Measurements from ENCODE around the gene FBLN2.

DNA sequence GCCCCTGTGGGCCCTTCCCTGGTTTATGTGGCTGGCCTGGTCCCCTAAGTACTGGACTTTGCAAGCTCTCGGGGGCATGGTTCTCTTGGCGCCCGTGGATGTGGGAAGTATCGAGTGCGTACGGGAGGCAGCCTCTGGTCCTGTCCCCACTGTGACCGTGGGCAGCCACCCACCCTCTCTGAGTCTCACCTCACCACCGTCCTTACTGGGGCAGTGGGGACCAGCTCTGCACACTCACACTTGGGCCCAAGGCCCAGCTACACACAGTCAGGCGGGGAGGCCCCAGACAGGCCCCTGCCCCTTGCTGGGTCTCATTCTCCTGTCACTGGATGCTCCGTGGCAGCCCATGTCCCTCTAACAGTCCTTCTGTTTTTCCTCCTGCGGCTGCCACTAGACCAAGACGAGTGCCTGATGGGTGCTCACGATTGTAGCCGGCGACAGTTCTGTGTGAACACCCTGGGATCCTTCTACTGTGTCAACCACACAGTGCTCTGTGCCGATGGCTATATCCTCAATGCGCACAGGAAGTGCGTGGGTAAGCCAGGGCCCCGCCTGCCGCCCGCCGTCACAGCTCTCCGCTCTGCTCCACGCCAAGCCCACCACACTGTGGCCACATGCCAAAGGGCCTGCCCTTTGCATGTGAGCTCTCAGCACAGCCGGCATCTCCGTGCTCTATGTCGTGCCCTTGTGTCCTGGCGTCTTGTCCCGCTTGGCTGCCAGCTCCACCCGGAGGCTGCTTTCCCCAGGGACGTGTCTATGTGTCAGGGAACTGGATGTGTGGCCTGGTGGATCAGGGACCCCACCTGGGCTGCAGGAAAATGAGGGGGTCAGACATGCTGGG is 72.7 kb downstream of the FBLN2 start:
- TF ChIP-seq, protein P1, sequence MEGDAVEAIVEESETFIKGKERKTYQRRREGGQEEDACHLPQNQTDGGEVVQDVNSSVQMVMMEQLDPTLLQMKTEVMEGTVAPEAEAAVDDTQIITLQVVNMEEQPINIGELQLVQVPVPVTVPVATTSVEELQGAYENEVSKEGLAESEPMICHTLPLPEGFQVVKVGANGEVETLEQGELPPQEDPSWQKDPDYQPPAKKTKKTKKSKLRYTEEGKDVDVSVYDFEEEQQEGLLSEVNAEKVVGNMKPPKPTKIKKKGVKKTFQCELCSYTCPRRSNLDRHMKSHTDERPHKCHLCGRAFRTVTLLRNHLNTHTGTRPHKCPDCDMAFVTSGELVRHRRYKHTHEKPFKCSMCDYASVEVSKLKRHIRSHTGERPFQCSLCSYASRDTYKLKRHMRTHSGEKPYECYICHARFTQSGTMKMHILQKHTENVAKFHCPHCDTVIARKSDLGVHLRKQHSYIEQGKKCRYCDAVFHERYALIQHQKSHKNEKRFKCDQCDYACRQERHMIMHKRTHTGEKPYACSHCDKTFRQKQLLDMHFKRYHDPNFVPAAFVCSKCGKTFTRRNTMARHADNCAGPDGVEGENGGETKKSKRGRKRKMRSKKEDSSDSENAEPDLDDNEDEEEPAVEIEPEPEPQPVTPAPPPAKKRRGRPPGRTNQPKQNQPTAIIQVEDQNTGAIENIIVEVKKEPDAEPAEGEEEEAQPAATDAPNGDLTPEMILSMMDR (optimal IDR thresholded peaks at IDR 0.05 in 1 of 3, IDR thresholded peaks at IDR 0.05 in 1 of 3, conservative IDR thresholded peaks at IDR 0.05 in 1 of 3; ENCODE audit: extremely low read depth in 1 of 3, insufficient read depth in 2 of 3, low read length in 3 of 3), result no peak
- TF ChIP-seq EZH2 (IDR thresholded peaks at IDR 0.05; ENCODE audit: low read length), result no peak

Data from keratinocyte (primary cell).